GM19463 (cell line): Measurements from ENCODE around the gene CHCHD4.
A peak's percentile ranks its signal among the peaks of the same experiment; 100 is the strongest.

Experiments
- ATAC-seq: cut with Tn5 transposase; IDR thresholded peaks from one replicate; pipeline ENCODE4 v1.9.1; 2021; ENCODE audit warnings: mild to moderate bottlenecking, moderate library complexity; ENCODE audit not compliant: unreplicated experiment

CHCHD4 gene

GRCh38 chr3:14137445-14137844 is 12.8 kb upstream of the CHCHD4 start:
- no peak for ATAC-seq

- ATAC-seq: no peak
Measured at GRCh38 chr3:14137004-14137403, 12.3 kb upstream of the CHCHD4 start.

- no peak for ATAC-seq
Measured at GRCh38 chr3:14135581-14135980, 10.9 kb upstream of the CHCHD4 start.

DNA sequence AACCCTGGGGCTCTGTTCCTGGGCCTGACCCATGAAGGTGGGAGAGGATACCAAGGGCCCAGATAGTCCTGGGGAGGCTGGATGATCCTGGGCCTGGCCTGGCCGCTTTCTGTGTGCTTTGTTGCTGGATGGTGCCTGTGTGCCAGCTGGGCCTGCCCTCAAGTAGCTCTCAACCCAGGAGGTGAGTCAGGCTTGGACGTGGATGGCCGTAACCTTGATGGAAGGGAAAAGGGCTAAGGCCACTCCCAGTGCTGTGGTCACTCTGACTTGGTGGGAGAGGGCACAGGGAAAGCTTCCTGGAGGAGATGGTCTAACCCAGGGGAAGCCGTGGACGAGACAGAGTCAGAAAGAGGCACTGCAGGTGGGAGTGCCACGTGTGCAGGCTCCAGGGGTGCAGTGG is 9.6 kb upstream of the CHCHD4 start:
- no peak for ATAC-seq

- ATAC-seq: no peak
Measured at GRCh38 chr3:14133876-14134275, 9.2 kb upstream of the CHCHD4 start.

DNA sequence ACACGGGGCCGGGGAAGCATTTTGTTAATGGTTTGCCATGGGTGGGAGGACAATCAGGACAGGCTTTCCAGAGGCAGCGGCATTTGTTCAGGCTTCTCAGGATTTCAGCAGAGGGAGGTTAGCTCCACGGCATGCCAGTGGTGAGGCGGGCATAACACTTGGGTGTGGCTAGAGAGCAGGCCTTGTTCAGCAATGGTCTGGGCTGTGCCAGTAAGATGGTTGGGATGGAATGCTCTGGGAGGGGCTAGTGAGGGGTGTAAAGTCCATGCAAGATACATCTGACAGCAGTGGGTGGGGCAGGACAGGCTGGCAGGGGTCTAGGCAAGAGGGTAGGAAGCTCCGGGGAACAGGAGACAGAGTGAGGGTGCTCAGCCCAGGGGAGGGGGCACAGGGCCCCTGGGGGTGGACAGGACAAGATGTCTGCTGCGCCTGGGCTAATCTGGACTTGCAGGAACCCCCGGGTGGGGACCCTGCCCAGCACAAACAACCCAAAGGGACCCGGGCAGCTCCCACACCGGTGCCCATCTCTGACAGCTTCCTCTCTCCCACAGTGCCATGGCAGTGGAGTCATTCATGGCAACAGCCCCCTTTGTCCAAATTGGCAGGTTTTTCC is 8.6 kb upstream of the CHCHD4 start:
- no peak for ATAC-seq

- ATAC-seq: no peak
Measured at GRCh38 chr3:14132689-14133088, 8.0 kb upstream of the CHCHD4 start.

GRCh38 chr3:14132120-14132519 is 7.5 kb upstream of the CHCHD4 start:
- no peak for ATAC-seq

- no peak for ATAC-seq
Measured at GRCh38 chr3:14131134-14131533, 6.5 kb upstream of the CHCHD4 start.

DNA sequence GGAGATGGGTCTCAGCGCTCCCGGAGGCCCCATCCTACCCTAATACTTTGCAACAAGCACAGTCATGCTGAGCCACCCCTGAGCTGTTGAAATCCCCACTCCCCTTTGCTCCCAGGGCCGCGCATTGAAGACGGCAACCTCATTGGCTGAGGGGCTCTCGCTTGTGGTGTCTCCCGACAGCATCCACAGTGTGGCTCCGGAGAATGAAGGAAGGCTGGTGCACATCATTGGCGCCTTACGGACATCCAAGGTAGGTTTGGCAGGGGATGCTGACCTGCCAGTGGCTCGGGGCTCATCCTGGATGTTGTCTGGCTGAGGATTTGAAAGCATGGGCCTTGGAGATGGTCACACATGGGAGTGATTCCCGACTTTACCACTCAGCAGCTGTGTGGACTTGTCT is 6.0 kb upstream of the CHCHD4 start:
- ATAC-seq: no peak

- no peak for ATAC-seq
Measured at GRCh38 chr3:14130230-14130629, 5.6 kb upstream of the CHCHD4 start.

- no peak for ATAC-seq
Measured at GRCh38 chr3:14129296-14129695, 4.6 kb upstream of the CHCHD4 start.

DNA sequence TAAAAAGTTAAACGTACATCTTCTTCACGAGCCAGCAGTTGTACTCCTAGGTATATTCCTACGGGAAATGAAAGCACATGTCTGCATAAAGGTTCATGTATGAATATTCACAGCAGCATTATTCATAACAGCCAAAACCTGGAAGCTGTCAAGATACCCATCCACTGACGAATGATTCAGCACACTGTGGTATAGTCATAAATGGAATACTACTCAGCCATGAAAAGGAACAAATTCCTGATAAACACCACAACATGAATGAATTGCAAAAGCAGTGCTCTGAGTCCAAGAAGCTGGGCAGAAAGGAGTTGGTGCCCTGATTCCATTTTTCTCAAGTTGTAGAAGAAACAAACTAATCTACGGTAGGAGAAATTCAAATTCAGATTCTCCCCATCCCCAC is 4.1 kb upstream of the CHCHD4 start:
- no peak for ATAC-seq

DNA sequence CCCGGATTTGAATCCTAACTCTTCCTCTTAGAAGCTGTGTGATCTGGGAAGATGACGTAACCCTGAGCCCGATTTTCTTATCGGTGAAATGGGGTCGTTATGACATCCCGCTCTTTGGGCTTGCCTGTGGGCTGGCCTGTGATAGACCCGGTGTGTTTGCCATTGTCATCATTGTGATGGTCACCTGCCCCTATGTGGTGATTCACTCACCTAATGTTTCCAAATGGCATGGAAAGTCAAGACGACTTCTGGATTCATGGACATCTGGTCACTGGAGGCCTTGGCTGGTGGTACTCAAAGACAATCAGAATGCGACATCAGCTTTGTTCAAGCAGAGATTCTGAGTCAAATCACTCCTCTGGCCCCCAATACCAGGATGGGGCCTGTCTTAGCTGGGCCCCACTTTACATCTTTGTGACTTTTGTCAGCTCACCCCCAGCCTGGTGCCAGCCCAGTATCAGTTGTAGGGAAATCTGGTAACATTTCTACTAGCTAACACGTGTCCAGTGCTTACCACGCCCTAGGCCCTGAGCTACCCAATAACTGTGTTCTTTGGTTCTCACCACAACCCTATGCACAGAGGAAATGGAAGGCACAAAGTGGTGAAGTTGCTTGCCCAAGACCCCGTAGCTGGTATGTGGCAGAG is 3.0 kb upstream of the CHCHD4 start:
- no peak for ATAC-seq

DNA sequence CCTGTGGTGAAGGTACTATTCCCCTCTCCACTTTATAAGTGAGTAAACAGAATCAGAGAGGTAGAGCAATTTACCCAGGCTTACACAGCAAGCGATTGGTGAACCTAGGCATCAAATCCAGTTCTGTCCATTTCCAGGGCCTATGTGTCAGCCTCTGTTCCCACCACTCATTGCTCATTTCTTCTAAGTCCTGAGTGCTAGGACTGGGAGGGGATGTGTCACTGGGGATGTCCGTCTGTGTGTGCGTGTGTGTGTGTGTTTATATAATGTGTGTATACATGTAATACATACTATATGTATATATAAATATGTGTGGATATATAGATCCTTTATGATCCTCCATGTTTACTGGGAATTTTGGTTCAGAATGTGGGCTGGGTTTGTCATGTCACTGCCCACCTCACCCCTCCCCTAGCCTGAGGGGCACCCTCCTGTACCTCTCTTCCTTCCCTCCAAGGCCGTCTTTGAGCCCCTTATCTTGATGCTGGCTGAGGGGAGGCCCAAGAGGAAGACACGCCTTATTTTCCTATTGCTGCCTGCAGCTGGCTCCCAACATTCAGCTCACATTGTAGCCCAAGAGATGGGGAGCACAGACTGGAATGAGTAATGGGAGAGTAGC is 2.3 kb upstream of the CHCHD4 start:
- ATAC-seq: no peak

GRCh38 chr3:14126017-14126886 is 1.6 kb upstream of the CHCHD4 start:
- ATAC-seq: no peak

DNA sequence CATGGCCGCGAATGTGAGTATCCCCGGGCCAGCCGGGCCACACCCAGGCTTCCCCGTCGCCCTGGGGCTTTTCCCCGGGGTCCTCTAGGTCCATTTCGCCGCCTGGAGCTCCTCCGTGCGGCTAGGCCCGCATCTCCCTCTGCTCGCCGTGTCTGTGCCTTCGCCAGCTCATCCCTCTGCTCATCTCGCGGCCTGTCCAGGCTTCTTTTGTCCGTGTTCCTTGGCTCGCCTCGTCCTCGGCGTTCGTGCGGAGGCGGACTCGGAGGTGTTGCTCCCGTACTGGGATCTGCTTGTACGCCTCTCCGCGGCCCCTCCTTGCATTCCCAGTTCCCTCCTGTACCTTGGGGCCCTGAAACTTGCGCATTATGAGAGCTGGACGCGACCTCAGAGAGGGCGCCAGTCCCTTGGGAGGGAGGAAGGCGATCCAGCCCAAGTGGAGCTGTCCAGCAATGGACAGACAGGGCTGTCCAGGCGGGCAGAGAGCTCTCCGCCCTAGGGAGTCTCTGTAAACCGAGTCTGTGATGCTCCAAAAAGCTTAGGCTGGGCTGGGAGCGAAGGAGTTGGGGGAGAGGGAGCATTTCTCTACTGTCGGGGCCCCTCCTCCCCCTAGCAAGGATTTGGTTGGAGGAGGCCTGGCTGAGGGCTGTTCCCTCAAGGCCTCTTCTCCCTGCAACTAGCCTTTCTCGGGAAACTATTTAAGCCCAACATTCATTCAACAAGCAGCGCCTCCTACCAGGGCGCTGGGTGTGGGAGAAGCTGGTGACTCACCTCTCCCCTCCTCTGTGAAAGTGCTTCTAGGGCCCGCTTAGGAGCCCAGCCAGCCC is 735 bp upstream of the CHCHD4 start:
- peak; percentile 23 for ATAC-seq

GRCh38 chr3:14124223-14124614 is 451 bp downstream of the CHCHD4 start:
- peak; percentile 29 for ATAC-seq

GRCh38 chr3:14123308-14124222 is 1.1 kb downstream of the CHCHD4 start:
- ATAC-seq: no peak

DNA sequence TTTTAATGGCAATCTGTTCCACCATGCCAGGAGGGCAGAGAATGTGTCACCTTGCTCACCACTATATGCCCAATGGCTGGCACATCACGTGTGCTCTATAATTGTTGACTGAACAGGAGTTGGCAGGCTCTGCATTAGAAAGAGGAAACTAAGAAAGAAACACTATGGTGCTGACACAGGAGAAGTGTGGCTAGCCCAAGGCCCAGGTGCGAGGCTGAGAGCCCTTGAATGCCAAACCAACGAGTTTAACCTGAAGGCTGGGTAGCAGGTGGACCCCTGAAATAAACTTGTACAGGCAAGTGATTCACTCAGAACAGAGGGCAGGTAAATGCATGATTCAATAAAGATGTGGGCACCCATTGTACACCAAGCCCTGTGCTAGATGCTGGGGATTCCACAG is 2.4 kb downstream of the CHCHD4 start:
- ATAC-seq: no peak
